GM12875 (cell line): ENCODE results near the gene POLR2E.

Experiments used
- H3K4me3 ChIP-seq: one replicate; pipeline ENCODE4 v1.5.1; 2011; ENCODE audit warnings: low read depth, low read length, control low read depth
- CTCF ChIP-seq: IDR thresholded peaks from 2 replicates; pipeline ENCODE4 v1.5.1; 2011; ENCODE audit warnings: low read depth, mild to moderate bottlenecking, control low read depth, inconsistent platforms, low read length, moderate library complexity, borderline replicate concordance; ENCODE audit not compliant: insufficient read depth

The POLR2E gene

GRCh38 chr19:1105008-1105872 is 10.1 kb upstream of the POLR2E start:
- no peak for TF ChIP-seq CTCF
- H3K4me3 ChIP-seq = peak overlapping the region; percentile 85

GRCh38 chr19:1104311-1105007 is 9.3 kb upstream of the POLR2E start:
- H3K4me3 ChIP-seq = peak overlapping the region; percentile 85
- TF ChIP-seq CTCF = no peak

GRCh38 chr19:1103708-1104310 is 8.6 kb upstream of the POLR2E start, which contains the start of gene GPX4:
GPX4 (plus strand) TSS chr19:1103994; CDS start chr19:1104044, 50 bp downstream.
- TF ChIP-seq CTCF = no peak
- peak within 1 kb of the TSS; percentile 85 for H3K4me3 ChIP-seq

GRCh38 chr19:1103132-1103707 is 8.0 kb upstream of the POLR2E start:
- H3K4me3 ChIP-seq = no peak overlapping the region
- TF ChIP-seq CTCF = no peak

GRCh38 chr19:1102407-1103131 is 7.4 kb upstream of the POLR2E start:
- no peak for TF ChIP-seq CTCF
- no peak overlapping the region for H3K4me3 ChIP-seq

GRCh38 chr19:1101337-1101698 is 6.1 kb upstream of the POLR2E start:
- no peak overlapping the region for H3K4me3 ChIP-seq
- TF ChIP-seq CTCF = no peak
